Erythroblast (primary cell): ENCODE data around the gene OR4F15.

ENCODE experiments used
- DNase-seq, 2 experiments: peaks; one replicate each; lab custom pipeline; 2025; lab: John Stamatoyannopoulos, UW
- GATA1 ChIP-seq: IDR thresholded peaks from 2 replicates; pipeline ENCODE4 v1.6.1; 2011; ENCODE audit warnings: low read depth, mild to moderate bottlenecking, control low read depth, low read length, moderate library complexity
- POLR2A ChIP-seq: IDR thresholded peaks from 2 replicates; pipeline ENCODE4 v1.6.1; 2011; ENCODE audit warnings: mild to moderate bottlenecking, low read length

The OR4F15 gene

GRCh38 chr15:101795455-101795854, 16.5 kb upstream of the OR4F15 start:
- TF ChIP-seq GATA1 (no peak), POLR2A (no peak)
- no peak for DNase-seq

DNA sequence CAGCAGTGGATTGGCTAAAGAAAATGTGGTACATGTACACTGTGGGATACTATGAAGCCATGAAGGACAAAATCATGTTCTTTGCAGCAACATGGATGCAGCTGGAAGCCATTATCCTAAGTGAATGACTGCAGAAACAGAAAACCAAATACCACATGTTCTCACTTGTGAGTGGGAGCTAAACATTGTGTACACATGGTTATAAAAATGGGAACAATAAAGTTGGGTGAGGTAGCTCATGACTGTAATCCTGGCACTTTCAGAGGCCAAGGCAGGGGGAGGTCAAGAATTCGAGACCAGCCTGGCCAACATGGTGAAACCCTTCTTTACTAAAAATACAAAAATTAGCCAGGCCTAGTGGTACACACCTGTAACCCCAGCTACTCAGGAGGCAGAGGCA, 12.3 kb upstream of the OR4F15 start:
- no peak for DNase-seq
- TF ChIP-seq GATA1, result no peak
- no peak for TF ChIP-seq POLR2A

- TF ChIP-seq GATA1 (no peak), POLR2A (no peak)
- DNase-seq, result no peak
Observed at GRCh38 chr15:101801048-101801447, 11.0 kb upstream of the OR4F15 start.

- no peak for DNase-seq
- TF ChIP-seq GATA1 (no peak), POLR2A (no peak)
Observed at GRCh38 chr15:101803209-101803608, 8.8 kb upstream of the OR4F15 start, which contains the start of gene OR4F6. Gene OR4F6 (plus strand): TSS chr15:101803509. CDS start chr15:101805720, 2,211 bp downstream.

DNA sequence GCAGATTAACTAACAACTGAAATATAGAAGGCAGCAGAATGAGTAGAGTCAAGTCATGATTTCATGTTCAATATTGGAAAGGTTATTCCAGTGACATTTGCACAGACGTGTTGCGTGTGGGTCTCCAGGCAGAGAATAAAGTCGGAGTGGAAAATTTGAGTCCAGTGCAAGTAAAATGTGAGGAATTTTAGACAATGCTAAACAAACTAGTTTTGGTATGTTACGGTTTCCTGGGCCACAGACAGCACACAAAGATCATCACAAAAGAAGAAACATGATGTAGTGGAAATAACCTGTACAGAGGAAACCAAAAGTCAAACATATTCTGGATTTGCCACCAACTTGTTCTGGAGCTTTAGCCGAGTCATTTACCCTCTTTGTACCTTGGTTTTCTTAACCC, 8.3 kb upstream of the OR4F15 start:
- no peak for TF ChIP-seq POLR2A
- no peak for TF ChIP-seq GATA1
- no peak for DNase-seq

- DNase-seq, result no peak
- TF ChIP-seq GATA1 (no peak), POLR2A (no peak)
Observed at GRCh38 chr15:101804375-101804774, 7.6 kb upstream of the OR4F15 start.

DNA sequence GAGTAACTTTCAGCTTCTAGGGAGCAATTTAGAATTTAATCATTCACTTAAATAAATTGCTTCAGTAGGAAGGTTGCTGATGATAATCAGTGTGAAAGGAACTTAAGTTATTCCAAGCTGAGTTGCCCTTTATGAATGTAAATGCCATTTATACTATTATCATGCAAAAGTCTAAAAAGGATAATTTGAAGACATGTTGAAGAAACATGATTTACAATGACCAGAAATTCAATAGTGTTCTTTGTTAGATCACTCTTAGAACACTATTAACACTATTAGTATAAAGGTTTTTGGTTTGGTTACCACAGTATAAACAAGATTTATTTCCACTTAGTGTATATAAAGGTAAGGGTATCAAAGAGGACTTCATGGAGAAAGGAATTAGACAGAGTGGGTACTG, 7.1 kb upstream of the OR4F15 start:
- DNase-seq, result no peak
- TF ChIP-seq POLR2A (no peak), GATA1 (no peak)

DNA sequence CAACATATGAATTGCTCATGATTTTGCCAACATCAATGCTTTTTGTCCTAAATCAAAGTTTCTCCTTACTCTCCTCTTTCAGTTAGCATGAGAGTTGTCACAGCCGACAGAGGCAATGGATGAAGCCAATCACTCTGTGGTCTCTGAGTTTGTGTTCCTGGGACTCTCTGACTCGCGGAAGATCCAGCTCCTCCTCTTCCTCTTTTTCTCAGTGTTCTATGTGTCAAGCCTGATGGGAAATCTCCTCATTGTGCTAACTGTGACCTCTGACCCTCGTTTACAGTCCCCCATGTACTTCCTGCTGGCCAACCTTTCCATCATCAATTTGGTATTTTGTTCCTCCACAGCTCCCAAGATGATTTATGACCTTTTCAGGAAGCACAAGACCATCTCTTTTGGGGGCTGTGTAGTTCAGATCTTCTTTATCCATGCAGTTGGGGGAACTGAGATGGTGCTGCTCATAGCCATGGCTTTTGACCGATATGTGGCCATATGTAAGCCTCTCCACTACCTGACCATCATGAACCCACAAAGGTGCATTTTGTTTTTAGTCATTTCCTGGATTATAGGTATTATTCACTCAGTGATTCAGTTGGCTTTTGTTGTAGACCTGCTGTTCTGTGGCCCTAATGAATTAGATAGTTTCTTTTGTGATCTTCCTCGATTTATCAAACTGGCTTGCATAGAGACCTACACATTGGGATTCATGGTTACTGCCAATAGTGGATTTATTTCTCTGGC, 6.2 kb upstream of the OR4F15 start:
- TF ChIP-seq POLR2A (no peak), GATA1 (no peak)

DNA sequence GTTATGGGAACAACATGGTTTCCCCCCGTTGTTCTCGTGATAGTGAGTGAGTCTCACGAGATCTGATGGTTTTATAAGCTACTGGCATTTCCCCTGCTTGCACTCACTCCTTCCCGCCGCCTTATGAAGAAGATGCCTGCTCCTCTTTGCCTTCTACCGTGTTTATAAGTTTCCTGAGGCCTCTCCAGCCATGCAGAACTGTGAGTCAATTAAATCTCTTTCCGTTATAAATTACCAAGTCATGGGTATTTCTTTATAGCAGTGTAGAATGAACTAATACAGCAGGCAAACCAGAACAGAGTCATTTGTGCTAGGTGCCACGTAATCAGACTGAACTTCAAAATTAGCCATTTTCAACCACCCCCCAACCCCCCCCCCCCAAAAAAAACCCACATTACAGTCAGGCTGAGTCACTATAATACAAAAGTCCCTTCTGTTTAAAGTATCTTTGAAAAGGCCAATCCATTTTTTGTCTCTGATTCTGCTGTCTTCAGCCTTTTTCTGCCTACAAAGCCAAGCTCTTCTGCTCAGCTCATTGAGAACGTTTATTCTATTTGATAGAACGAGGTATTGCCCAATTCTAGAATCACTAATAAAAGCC, 4.6 kb upstream of the OR4F15 start:
- DNase-seq, result no peak
- no peak for TF ChIP-seq POLR2A
- no peak for TF ChIP-seq GATA1

More for the DNA sequence above, 6.2 kb upstream of the OR4F15 start:
- no peak for DNase-seq

- TF ChIP-seq GATA1 (no peak), POLR2A (no peak)
- no peak for DNase-seq
Observed at GRCh38 chr15:101808201-101808600, 3.8 kb upstream of the OR4F15 start.

GRCh38 chr15:101810456-101810855, 1.5 kb upstream of the OR4F15 start:
- TF ChIP-seq POLR2A, result no peak
- no peak for TF ChIP-seq GATA1
- no peak for DNase-seq

DNA sequence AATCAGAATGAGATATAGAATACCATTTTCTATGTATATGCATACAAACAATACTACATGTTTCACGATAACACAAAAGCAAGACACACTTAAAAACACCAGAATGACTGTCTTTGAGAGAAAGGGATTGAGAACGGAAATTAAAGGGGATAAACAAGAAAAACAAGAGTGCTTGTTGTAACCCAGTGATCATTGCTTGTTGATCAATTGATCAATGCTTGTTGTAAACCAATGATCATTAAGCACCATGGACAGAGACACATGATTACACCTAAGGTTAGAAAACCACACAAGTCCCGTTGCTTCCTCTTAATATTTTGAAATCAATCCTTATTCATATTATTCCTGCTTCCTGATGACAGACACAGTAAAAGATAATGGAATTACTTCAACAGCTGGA, 1.1 kb upstream of the OR4F15 start:
- no peak for TF ChIP-seq GATA1
- no peak for TF ChIP-seq POLR2A
- DNase-seq, result peak; percentile 3 to 18

- DNase-seq, result no peak
- TF ChIP-seq GATA1 (no peak), POLR2A (no peak)
Observed at GRCh38 chr15:101813803-101814534, 2.0 kb downstream of the OR4F15 start.

DNA sequence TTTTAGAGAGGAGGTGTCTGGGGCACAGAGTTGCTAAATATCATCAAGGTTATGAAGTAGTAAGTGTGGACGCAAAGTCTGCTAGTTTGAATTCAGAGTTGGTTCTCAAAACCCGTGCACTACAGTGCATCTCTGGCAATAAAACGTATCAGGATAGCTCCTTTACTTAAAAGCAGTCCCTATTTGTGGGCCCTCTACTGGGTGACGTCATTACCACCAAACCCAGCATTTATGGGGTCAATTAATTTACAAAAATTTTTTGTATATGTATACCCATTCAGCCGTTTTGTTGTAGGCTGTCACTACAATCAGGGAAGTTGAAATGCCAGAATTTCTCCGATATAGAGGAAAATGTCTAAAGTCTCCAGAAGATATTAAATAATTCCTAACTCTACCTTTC, 8.8 kb downstream of the OR4F15 start:
- no peak for DNase-seq
- TF ChIP-seq POLR2A (no peak), GATA1 (no peak)
